ENCODE data around the gene FAM171A1.

The FAM171A1 gene

GRCh38 chr10:15325243-15325943, 45.7 kb downstream of the FAM171A1 start:
- H3K9me3 ChIP-seq (replicated peaks in 1 of 2; ENCODE audit: control insufficient read depth in 2 of 2, insufficient read depth in 1 of 2, low read depth in 1 of 2, low read length in 2 of 2) = peaks cover 1% of the 10 kb centered on the region in 2 donors
- no peak overlapping the region for H4K8ac ChIP-seq (ENCODE audit: low read depth, low read length)
- DNase-seq (ENCODE audit: low spot score) = no peak
- H3K79me1 ChIP-seq (ENCODE audit: low read depth, low read length) = peaks cover 2% of the 10 kb centered on the region
- H3K4me3 ChIP-seq (ENCODE audit: low read length in 2 of 2) = no peak overlapping the region
- H2AK5ac ChIP-seq (ENCODE audit: low read depth, low read length) = no peak overlapping the region
- H3K4me2 ChIP-seq (ENCODE audit: insufficient read depth, low read length, poor library complexity, severe bottlenecking) = no peak overlapping the region
- H3K18ac ChIP-seq (ENCODE audit: low read length) = no peak overlapping the region
- H3K36me3 ChIP-seq (replicated peaks in 1 of 2; ENCODE audit: control insufficient read depth in 2 of 2, insufficient read depth in 2 of 2, low read length in 2 of 2) = no peaks in the 10 kb centered on the region
- no peak overlapping the region for H3K14ac ChIP-seq (ENCODE audit: low read length)
- no peak overlapping the region for H2AFZ ChIP-seq (ENCODE audit: low read length)
- H4K91ac ChIP-seq (ENCODE audit: low read depth, low read length, poor library complexity) = no peak overlapping the region
- no peaks in the 10 kb centered on the region for H3K27me3 ChIP-seq (ENCODE audit: control insufficient read depth in 3 of 3, insufficient read depth in 3 of 3, low read depth in 1 of 3, low read length in 3 of 3)
- no peak overlapping the region for H2BK12ac ChIP-seq (ENCODE audit: low read length)
- H3K9ac ChIP-seq (ENCODE audit: low read depth, low read length, poor library complexity) = no peak overlapping the region
- WGBS, 2 donors (ENCODE audit: extremely low coverage in 2 of 2, insufficient read length in 2 of 2, insufficient replicate concordance in 1 of 2) = no CpG with 5 or more reads among the region's 20 CpGs
- no peak overlapping the region for H3K23ac ChIP-seq (ENCODE audit: low read depth, low read length, poor library complexity)
- no peak overlapping the region for H3K27ac ChIP-seq (replicated peaks; ENCODE audit: low read length)
- no peak overlapping the region for H2BK5ac ChIP-seq (ENCODE audit: low read length)
- H2BK15ac ChIP-seq (ENCODE audit: low read length) = no peak overlapping the region
- H3K4ac ChIP-seq (ENCODE audit: low read length) = no peak overlapping the region
- peaks cover 0 to 4% of the 10 kb centered on the region in 2 donors for H3K4me1 ChIP-seq (ENCODE audit: control insufficient read depth in 2 of 2, insufficient read depth in 1 of 2, low read depth in 1 of 2, low read length in 2 of 2)
- no peak overlapping the region for H2BK120ac ChIP-seq (ENCODE audit: low read depth, low read length)

DNA sequence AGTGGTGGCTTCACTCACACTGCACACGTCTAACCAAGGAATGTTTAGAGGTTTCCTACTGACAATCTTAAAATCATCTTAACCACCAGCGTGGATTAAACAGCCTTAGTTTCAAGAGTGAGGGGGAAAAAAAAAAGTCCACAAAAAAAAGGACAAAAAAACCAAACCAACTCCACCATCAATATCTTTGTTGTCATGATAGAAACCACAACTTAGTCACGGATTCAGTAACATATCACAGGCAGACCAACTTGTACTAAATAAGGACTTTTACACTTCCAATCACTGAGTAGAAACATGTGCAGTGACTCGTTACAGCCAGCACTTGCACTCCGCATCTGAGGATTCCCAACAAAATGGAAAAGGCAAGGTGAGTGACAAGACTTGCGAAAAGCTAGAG, 46.5 kb downstream of the FAM171A1 start:
- Histone ChIP-seq H3K9ac (ENCODE audit: low read depth, low read length, poor library complexity) (no peak overlapping the region), H2AK5ac (ENCODE audit: low read depth, low read length) (no peak overlapping the region)
- WGBS, 2 donors (ENCODE audit: extremely low coverage in 2 of 2, insufficient read length in 2 of 2, insufficient replicate concordance in 1 of 2) = no CpG with 5 or more reads among the region's 6 CpGs

DNA sequence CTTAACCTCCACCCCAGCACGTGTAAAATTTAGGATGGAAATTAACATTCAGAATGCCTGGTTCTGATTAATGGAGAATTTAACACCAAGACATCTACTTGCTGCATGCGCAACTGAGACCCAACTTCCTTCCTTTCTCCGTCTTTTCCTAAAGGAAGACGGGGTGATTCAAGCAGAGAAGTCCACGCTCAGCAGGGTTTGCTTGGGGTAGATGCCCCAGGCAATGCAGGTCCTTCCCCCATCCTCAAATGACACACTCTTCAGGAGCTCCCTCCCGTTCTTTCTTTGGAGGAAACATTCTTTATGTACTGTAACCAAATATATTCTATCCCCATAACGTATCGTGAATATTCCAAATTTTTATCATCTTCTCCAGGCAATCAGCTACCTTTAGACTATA, 47.0 kb downstream of the FAM171A1 start:
- no peaks in the 10 kb centered on the region for H3K36me3 ChIP-seq (replicated peaks in 1 of 2; ENCODE audit: control insufficient read depth in 2 of 2, insufficient read depth in 2 of 2, low read length in 2 of 2)
- H3K23ac ChIP-seq (ENCODE audit: low read depth, low read length, poor library complexity) = no peak overlapping the region
- H2BK15ac ChIP-seq (ENCODE audit: low read length) = no peak overlapping the region
- H3K79me1 ChIP-seq (ENCODE audit: low read depth, low read length) = peaks cover 2% of the 10 kb centered on the region
- H3K18ac ChIP-seq (ENCODE audit: low read length) = no peak overlapping the region
- H2BK5ac ChIP-seq (ENCODE audit: low read length) = no peak overlapping the region
- H3K4me1 ChIP-seq (ENCODE audit: control insufficient read depth in 2 of 2, insufficient read depth in 1 of 2, low read depth in 1 of 2, low read length in 2 of 2) = peaks cover 0 to 4% of the 10 kb centered on the region in 2 donors
- H3K27me3 ChIP-seq (ENCODE audit: control insufficient read depth in 3 of 3, insufficient read depth in 3 of 3, low read depth in 1 of 3, low read length in 3 of 3) = no peaks in the 10 kb centered on the region
- WGBS, 2 donors (ENCODE audit: extremely low coverage in 2 of 2, insufficient read length in 2 of 2, insufficient replicate concordance in 1 of 2) = 100% methylated on average over 2 of the region's 8 CpGs; no CpG with 5 or more reads in 1 of the 2 donors
- H2AK5ac ChIP-seq (ENCODE audit: low read depth, low read length) = no peak overlapping the region
- no peak overlapping the region for H3K27ac ChIP-seq (replicated peaks; ENCODE audit: low read length)
- H3K14ac ChIP-seq (ENCODE audit: low read length) = no peak overlapping the region
- no peak overlapping the region for H2BK12ac ChIP-seq (ENCODE audit: low read length)
- H3K4me2 ChIP-seq (ENCODE audit: insufficient read depth, low read length, poor library complexity, severe bottlenecking) = no peak overlapping the region
- no peak overlapping the region for H2BK120ac ChIP-seq (ENCODE audit: low read depth, low read length)
- no peak overlapping the region for H3K4ac ChIP-seq (ENCODE audit: low read length)
- H3K9ac ChIP-seq (ENCODE audit: low read depth, low read length, poor library complexity) = no peak overlapping the region
- no peak overlapping the region for H2AFZ ChIP-seq (ENCODE audit: low read length)
- no peak for DNase-seq (ENCODE audit: low spot score)
- no peak overlapping the region for H3K4me3 ChIP-seq (ENCODE audit: low read length in 2 of 2)
- H4K91ac ChIP-seq (ENCODE audit: low read depth, low read length, poor library complexity) = no peak overlapping the region
- peaks cover 1 to 7% of the 10 kb centered on the region in 2 donors for H3K9me3 ChIP-seq (replicated peaks in 1 of 2; ENCODE audit: control insufficient read depth in 2 of 2, insufficient read depth in 1 of 2, low read depth in 1 of 2, low read length in 2 of 2)
- no peak overlapping the region for H4K8ac ChIP-seq (ENCODE audit: low read depth, low read length)

More for the DNA sequence above, 46.5 kb downstream of the FAM171A1 start:
- Histone ChIP-seq H3K23ac (ENCODE audit: low read depth, low read length, poor library complexity) (no peak overlapping the region), H2AFZ (ENCODE audit: low read length) (no peak overlapping the region), H4K8ac (ENCODE audit: low read depth, low read length) (no peak overlapping the region), H3K4me2 (ENCODE audit: insufficient read depth, low read length, poor library complexity, severe bottlenecking) (no peak overlapping the region), H3K14ac (ENCODE audit: low read length) (no peak overlapping the region), H2BK5ac (ENCODE audit: low read length) (no peak overlapping the region), H3K27me3 (ENCODE audit: control insufficient read depth in 3 of 3, insufficient read depth in 3 of 3, low read depth in 1 of 3, low read length in 3 of 3) (no peaks in the 10 kb centered on the region), H3K4ac (ENCODE audit: low read length) (no peak overlapping the region), H3K4me1 (ENCODE audit: control insufficient read depth in 2 of 2, insufficient read depth in 1 of 2, low read depth in 1 of 2, low read length in 2 of 2) (peaks cover 0 to 4% of the 10 kb centered on the region in 2 donors), H3K27ac (replicated peaks; ENCODE audit: low read length) (no peak overlapping the region), H2BK120ac (ENCODE audit: low read depth, low read length) (no peak overlapping the region), H3K4me3 (ENCODE audit: low read length in 2 of 2) (no peak overlapping the region), H3K18ac (ENCODE audit: low read length) (no peak overlapping the region), H2BK15ac (ENCODE audit: low read length) (no peak overlapping the region), H4K91ac (ENCODE audit: low read depth, low read length, poor library complexity) (no peak overlapping the region), H3K79me1 (ENCODE audit: low read depth, low read length) (peaks cover 2% of the 10 kb centered on the region), H2BK12ac (ENCODE audit: low read length) (no peak overlapping the region), H3K36me3 (replicated peaks in 1 of 2; ENCODE audit: control insufficient read depth in 2 of 2, insufficient read depth in 2 of 2, low read length in 2 of 2) (no peaks in the 10 kb centered on the region), H3K9me3 (replicated peaks in 1 of 2; ENCODE audit: control insufficient read depth in 2 of 2, insufficient read depth in 1 of 2, low read depth in 1 of 2, low read length in 2 of 2) (peaks cover 1 to 7% of the 10 kb centered on the region in 2 donors)
- DNase-seq (ENCODE audit: low spot score) = no peak

DNA sequence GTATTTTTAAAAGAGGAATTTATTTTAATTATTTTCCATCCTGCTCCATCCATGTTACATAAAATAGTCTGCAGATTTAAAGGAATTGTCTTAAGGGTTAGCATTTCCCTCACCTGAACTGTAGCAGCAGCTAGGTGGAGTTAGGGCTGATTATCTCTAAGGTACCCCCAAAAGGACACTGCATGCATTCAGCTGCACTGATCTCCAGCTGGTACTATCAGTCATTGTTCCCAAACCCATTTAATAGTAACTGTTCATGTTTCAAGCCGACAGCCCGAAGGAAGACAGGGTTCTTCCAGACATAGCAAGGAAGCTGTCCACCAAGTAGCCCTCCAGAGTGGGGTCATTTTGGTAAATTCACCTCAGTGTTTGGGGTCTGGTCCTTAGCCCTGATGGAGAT, 48.7 kb downstream of the FAM171A1 start:
- no peaks in the 10 kb centered on the region for H3K36me3 ChIP-seq (replicated peaks in 1 of 2; ENCODE audit: control insufficient read depth in 2 of 2, insufficient read depth in 2 of 2, low read length in 2 of 2)
- H2AFZ ChIP-seq (ENCODE audit: low read length) = no peak overlapping the region
- no peak overlapping the region for H2BK5ac ChIP-seq (ENCODE audit: low read length)
- no peak overlapping the region for H3K14ac ChIP-seq (ENCODE audit: low read length)
- H3K23ac ChIP-seq (ENCODE audit: low read depth, low read length, poor library complexity) = no peak overlapping the region
- H3K9ac ChIP-seq (ENCODE audit: low read depth, low read length, poor library complexity) = no peak overlapping the region
- no peak overlapping the region for H3K27ac ChIP-seq (replicated peaks; ENCODE audit: low read length)
- no peak overlapping the region for H2BK15ac ChIP-seq (ENCODE audit: low read length)
- no peak overlapping the region for H3K4me2 ChIP-seq (ENCODE audit: insufficient read depth, low read length, poor library complexity, severe bottlenecking)
- H3K18ac ChIP-seq (ENCODE audit: low read length) = no peak overlapping the region
- no peak for DNase-seq (ENCODE audit: low spot score)
- WGBS, 2 donors (ENCODE audit: extremely low coverage in 2 of 2, insufficient read length in 2 of 2, insufficient replicate concordance in 1 of 2) = no CpG with 5 or more reads among the region's 2 CpGs
- H3K4me3 ChIP-seq (ENCODE audit: low read length in 2 of 2) = no peak overlapping the region
- no peak overlapping the region for H2AK5ac ChIP-seq (ENCODE audit: low read depth, low read length)
- H2BK12ac ChIP-seq (ENCODE audit: low read length) = no peak overlapping the region
- H4K8ac ChIP-seq (ENCODE audit: low read depth, low read length) = no peak overlapping the region
- H3K4ac ChIP-seq (ENCODE audit: low read length) = no peak overlapping the region
- H3K9me3 ChIP-seq (replicated peaks in 1 of 2; ENCODE audit: control insufficient read depth in 2 of 2, insufficient read depth in 1 of 2, low read depth in 1 of 2, low read length in 2 of 2) = peaks cover 1 to 7% of the 10 kb centered on the region in 2 donors
- no peaks in the 10 kb centered on the region for H3K27me3 ChIP-seq (ENCODE audit: control insufficient read depth in 3 of 3, insufficient read depth in 3 of 3, low read depth in 1 of 3, low read length in 3 of 3)
- no peak overlapping the region for H4K91ac ChIP-seq (ENCODE audit: low read depth, low read length, poor library complexity)
- H3K4me1 ChIP-seq (ENCODE audit: control insufficient read depth in 2 of 2, insufficient read depth in 1 of 2, low read depth in 1 of 2, low read length in 2 of 2) = peaks cover 0 to 4% of the 10 kb centered on the region in 2 donors
- no peak overlapping the region for H2BK120ac ChIP-seq (ENCODE audit: low read depth, low read length)
- H3K79me1 ChIP-seq (ENCODE audit: low read depth, low read length) = peaks cover 2% of the 10 kb centered on the region

All from neuronal stem cell (in vitro differentiated cells).